Measurements from ENCODE around the gene FOXS1. TPM values are rescaled to one million over a fixed set of nuclear protein-coding genes. Genes with fewer than 3 reads are reported as not detected.

FOXS1 gene
- total RNA-seq, 4 donors from 2014 or later: 0.55 TPM; not detected in 3

- in situ Hi-C loops (cut with MboI; ENCODE audit: low pct_ligation_motif_present in 1 of 4, low pct_unique_long_range_greater_than_20kb in 1 of 4, low sequenced_read_pairs in 3 of 4) (no loop called here), intact Hi-C loops (cut with DNase I; ENCODE audit: low total_unique reads) (no loop called here)
- H3K9me3 ChIP-seq: no peaks in the 10 kb centered on the region
- peaks cover 0 to 8% (median 7%) of the 10 kb centered on the region in 4 donors for H3K4me1 ChIP-seq
- H3K36me3 ChIP-seq: no peaks in the 10 kb centered on the region
- TF ChIP-seq CTCF (IDR thresholded peaks at IDR 0.05) (no peak), POLR2A (IDR thresholded peaks at IDR 0.05) (no peak), EP300 (IDR thresholded peaks at IDR 0.05; ENCODE audit: low read depth) (no peak), POLR2AphosphoS5 (IDR thresholded peaks at IDR 0.05) (no peak)
- DNase-seq: no peak
- no peak overlapping the region for H3K27ac ChIP-seq
- no peaks in the 10 kb centered on the region for H3K27me3 ChIP-seq
- WGBS, 2 donors (ENCODE audit: low coverage in 1 of 2): 44 to 70% methylated on average over 8 to 15 of the region's 15 CpGs
- H3K4me3 ChIP-seq: no peak overlapping the region
Measured at GRCh38 chr20:31811796-31812728, 33.3 kb downstream of the FOXS1 start.

GRCh38 chr20:31811198-31811597 is 34.2 kb downstream of the FOXS1 start:
- no peaks in the 10 kb centered on the region for H3K9me3 ChIP-seq
- no peak overlapping the region for H3K27ac ChIP-seq
- no peaks in the 10 kb centered on the region for H3K36me3 ChIP-seq
- TF ChIP-seq EP300 (IDR thresholded peaks at IDR 0.05; ENCODE audit: low read depth): no peak
- TF ChIP-seq POLR2A (IDR thresholded peaks at IDR 0.05): no peak
- no peak for TF ChIP-seq CTCF (IDR thresholded peaks at IDR 0.05)
- TF ChIP-seq POLR2AphosphoS5 (IDR thresholded peaks at IDR 0.05): no peak
- peaks cover 0 to 8% (median 7%) of the 10 kb centered on the region in 4 donors for H3K4me1 ChIP-seq
- no peak for DNase-seq
- intact Hi-C loops (cut with DNase I; ENCODE audit: low total_unique reads) (no loop called here), in situ Hi-C loops (cut with MboI; ENCODE audit: low pct_ligation_motif_present in 1 of 4, low pct_unique_long_range_greater_than_20kb in 1 of 4, low sequenced_read_pairs in 3 of 4) (no loop called here)
- no peaks in the 10 kb centered on the region for H3K27me3 ChIP-seq
- 94% methylated on average over 4 of the region's 4 CpGs; no CpG with 5 or more reads in 1 of the 2 donors for WGBS, 2 donors (ENCODE audit: low coverage in 1 of 2)
- H3K4me3 ChIP-seq: no peak overlapping the region

GRCh38 chr20:31809661-31810060 is 35.7 kb downstream of the FOXS1 start:
- DNase-seq: no peak
- no peak overlapping the region for H3K4me3 ChIP-seq
- in situ Hi-C loops (cut with MboI; ENCODE audit: low pct_ligation_motif_present in 1 of 4, low pct_unique_long_range_greater_than_20kb in 1 of 4, low sequenced_read_pairs in 3 of 4) (no loop called here), intact Hi-C loops (cut with DNase I; ENCODE audit: low total_unique reads) (no loop called here)
- H3K27me3 ChIP-seq: no peaks in the 10 kb centered on the region
- no peaks in the 10 kb centered on the region for H3K9me3 ChIP-seq
- 79 to 86% methylated on average over 3 of the region's 3 CpGs for WGBS, 2 donors (ENCODE audit: low coverage in 1 of 2)
- no peak overlapping the region for H3K27ac ChIP-seq
- TF ChIP-seq EP300 (IDR thresholded peaks at IDR 0.05; ENCODE audit: low read depth) (no peak), CTCF (IDR thresholded peaks at IDR 0.05) (no peak), POLR2AphosphoS5 (IDR thresholded peaks at IDR 0.05) (no peak), POLR2A (IDR thresholded peaks at IDR 0.05) (no peak)
- H3K4me1 ChIP-seq: no peaks in the 10 kb centered on the region
- H3K36me3 ChIP-seq: no peaks in the 10 kb centered on the region

- no peaks in the 10 kb centered on the region for H3K27me3 ChIP-seq
- no peaks in the 10 kb centered on the region for H3K9me3 ChIP-seq
- no peak overlapping the region for H3K4me3 ChIP-seq
- H3K27ac ChIP-seq: no peak overlapping the region
- DNase-seq: no peak
- intact Hi-C loops (cut with DNase I; ENCODE audit: low total_unique reads) (no loop called here), in situ Hi-C loops (cut with MboI; ENCODE audit: low pct_ligation_motif_present in 1 of 4, low pct_unique_long_range_greater_than_20kb in 1 of 4, low sequenced_read_pairs in 3 of 4) (no loop called here)
- 90 to 94% methylated on average over 2 to 3 of the region's 3 CpGs for WGBS, 2 donors (ENCODE audit: low coverage in 1 of 2)
- no peaks in the 10 kb centered on the region for H3K4me1 ChIP-seq
- no peaks in the 10 kb centered on the region for H3K36me3 ChIP-seq
- TF ChIP-seq EP300 (IDR thresholded peaks at IDR 0.05; ENCODE audit: low read depth): no peak
- no peak for TF ChIP-seq POLR2AphosphoS5 (IDR thresholded peaks at IDR 0.05)
- TF ChIP-seq CTCF (IDR thresholded peaks at IDR 0.05): no peak
- TF ChIP-seq POLR2A (IDR thresholded peaks at IDR 0.05): no peak
Measured at GRCh38 chr20:31808481-31808880, 36.9 kb downstream of the FOXS1 start.
